OCI-LY7 (cell line): ENCODE data around the gene ST14.

ENCODE experiments used
- EZH2phosphoT487 ChIP-seq: fragments of 200-600 bp; sonication (generic); IDR thresholded peaks from 2 replicates; pipeline ENCODE4 v1.6.1; 2018; ENCODE audit warnings: low read depth, borderline replicate concordance, mild to moderate bottlenecking, mixed run types, antibody characterized with exemption, low read length, moderate library complexity, mixed read lengths
- TF ChIP-seq, protein P1 (sequence below): fragments of 200-600 bp; sonication (generic); conservative IDR thresholded peaks from 2 replicates; pipeline ENCODE4 v1.5.1; 2014; ENCODE audit warnings: mild to moderate bottlenecking, antibody characterized with exemption, low read length, moderate library complexity, mixed read lengths

DNA sequence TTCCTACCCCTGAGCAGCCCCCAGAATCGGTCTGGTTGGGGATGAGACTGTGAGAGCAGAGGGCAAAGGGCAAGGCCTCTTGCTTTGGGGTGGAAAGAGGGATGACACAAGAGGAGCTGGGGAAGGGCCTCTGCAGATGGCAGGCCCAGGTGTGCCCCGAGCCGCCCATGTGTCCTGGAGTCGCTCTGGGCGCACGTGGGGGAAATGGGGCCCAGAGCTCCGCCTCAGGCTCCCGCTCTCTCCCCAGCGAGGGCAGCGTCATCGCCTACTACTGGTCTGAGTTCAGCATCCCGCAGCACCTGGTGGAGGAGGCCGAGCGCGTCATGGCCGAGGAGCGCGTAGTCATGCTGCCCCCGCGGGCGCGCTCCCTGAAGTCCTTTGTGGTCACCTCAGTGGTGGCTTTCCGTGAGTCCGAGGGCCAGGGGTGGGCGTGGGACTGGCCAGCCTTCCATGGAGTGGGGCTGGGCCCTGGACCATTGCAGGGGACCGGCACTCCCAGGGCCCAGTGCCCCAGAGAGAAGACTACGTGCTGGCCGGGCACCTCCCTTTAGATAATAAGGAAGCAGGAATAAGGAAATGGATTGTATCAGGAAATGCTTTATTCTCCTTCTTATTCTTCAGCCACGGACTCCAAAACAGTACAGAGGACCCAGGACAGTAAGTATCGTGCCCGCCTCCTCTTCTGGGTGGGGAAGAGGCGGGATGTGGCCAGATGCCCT lies 30.1 kb downstream of the ST14 start:
- TF ChIP-seq, protein P1, sequence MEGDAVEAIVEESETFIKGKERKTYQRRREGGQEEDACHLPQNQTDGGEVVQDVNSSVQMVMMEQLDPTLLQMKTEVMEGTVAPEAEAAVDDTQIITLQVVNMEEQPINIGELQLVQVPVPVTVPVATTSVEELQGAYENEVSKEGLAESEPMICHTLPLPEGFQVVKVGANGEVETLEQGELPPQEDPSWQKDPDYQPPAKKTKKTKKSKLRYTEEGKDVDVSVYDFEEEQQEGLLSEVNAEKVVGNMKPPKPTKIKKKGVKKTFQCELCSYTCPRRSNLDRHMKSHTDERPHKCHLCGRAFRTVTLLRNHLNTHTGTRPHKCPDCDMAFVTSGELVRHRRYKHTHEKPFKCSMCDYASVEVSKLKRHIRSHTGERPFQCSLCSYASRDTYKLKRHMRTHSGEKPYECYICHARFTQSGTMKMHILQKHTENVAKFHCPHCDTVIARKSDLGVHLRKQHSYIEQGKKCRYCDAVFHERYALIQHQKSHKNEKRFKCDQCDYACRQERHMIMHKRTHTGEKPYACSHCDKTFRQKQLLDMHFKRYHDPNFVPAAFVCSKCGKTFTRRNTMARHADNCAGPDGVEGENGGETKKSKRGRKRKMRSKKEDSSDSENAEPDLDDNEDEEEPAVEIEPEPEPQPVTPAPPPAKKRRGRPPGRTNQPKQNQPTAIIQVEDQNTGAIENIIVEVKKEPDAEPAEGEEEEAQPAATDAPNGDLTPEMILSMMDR: no peak
- TF ChIP-seq EZH2phosphoT487: no peak
